GM12872 (cell line): ENCODE measurements around the gene PHACTR2.

Source experiments
- TF ChIP-seq, protein P1 (sequence below): IDR thresholded peaks from 3 replicates; pipeline ENCODE4 v1.5.1; 2011; ENCODE audit warnings: low read depth, mild to moderate bottlenecking, low read length, moderate library complexity; ENCODE audit not compliant: insufficient read depth

PHACTR2 gene

GRCh38 chr6:143765422-143766184, 87.8 kb downstream of the PHACTR2 start:
- TF ChIP-seq, protein P1, sequence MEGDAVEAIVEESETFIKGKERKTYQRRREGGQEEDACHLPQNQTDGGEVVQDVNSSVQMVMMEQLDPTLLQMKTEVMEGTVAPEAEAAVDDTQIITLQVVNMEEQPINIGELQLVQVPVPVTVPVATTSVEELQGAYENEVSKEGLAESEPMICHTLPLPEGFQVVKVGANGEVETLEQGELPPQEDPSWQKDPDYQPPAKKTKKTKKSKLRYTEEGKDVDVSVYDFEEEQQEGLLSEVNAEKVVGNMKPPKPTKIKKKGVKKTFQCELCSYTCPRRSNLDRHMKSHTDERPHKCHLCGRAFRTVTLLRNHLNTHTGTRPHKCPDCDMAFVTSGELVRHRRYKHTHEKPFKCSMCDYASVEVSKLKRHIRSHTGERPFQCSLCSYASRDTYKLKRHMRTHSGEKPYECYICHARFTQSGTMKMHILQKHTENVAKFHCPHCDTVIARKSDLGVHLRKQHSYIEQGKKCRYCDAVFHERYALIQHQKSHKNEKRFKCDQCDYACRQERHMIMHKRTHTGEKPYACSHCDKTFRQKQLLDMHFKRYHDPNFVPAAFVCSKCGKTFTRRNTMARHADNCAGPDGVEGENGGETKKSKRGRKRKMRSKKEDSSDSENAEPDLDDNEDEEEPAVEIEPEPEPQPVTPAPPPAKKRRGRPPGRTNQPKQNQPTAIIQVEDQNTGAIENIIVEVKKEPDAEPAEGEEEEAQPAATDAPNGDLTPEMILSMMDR: no peak

GRCh38 chr6:143766185-143766553, 88.4 kb downstream of the PHACTR2 start:
- TF ChIP-seq, protein P1: no peak

DNA sequence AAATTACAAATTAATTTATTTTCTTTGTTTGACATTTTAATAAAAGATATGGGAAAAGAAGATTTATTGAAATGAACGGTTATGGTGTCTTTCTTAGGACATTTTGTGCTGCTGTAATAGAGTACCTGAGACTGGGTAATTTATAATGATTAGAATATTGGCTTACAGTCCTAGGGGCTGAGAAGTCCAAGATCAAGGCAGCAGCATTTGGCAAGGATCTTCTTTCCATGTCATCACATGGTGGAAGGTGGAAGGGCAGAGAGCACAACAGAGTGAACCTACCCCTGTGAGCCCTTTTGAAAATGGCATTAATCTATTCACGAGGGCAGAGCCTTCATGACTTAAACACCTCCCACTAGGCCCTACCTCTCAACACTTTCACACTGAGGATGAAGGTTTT, 89.7 kb downstream of the PHACTR2 start:
- TF ChIP-seq, protein P1: no peak

- TF ChIP-seq, protein P1: no peak
Measured at GRCh38 chr6:143772116-143773086, 94.6 kb downstream of the PHACTR2 start.

DNA sequence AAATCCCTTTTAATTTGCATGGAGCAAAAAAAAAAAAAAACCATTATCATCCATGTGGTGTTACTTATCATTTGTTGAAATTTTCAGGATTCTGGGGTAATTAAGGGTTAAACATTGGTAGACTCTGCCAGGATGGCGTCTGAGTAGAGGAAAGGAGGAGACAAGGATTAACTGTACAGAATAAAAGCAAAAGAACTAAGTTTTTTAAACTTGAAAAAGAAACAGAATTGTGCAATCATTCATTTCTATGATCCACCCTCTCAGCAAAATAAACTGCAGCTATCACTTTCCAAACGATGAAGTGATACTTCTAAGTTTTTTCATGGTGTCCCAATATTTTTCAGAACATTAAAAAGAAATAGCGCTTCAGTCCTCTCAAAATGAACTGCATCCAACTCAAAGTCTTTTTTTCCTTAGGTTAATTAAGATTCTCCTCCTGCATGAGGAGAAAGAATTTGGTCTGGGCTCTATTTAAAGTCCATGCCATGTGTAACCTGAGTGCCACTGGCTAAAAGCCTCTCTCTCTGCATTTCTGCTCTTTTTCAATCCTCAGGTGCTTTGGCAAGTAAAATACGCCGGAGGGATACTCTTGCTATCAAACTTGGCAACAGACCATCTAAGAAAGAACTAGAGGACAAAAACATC, 95.9 kb downstream of the PHACTR2 start:
- TF ChIP-seq, protein P1: no peak

DNA sequence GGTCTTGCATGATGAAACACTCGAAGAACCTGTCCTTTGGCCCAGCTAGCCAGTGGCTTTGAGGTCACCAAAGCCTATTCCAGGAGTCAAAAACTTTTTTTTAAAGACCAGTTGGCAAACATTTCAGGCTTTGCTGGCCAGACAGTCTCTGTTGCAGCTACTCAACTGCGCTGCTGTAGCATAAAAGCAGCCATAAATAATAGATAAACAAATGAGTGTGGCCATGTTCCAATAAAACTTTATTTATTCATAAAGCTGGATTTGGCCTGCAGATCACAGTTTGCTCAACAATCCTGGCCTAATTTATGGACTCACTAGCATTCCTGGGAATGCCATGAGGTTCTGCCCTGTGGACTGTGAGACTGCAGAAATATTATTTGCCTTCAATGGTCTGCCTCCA, 96.6 kb downstream of the PHACTR2 start:
- TF ChIP-seq, protein P1: no peak

DNA sequence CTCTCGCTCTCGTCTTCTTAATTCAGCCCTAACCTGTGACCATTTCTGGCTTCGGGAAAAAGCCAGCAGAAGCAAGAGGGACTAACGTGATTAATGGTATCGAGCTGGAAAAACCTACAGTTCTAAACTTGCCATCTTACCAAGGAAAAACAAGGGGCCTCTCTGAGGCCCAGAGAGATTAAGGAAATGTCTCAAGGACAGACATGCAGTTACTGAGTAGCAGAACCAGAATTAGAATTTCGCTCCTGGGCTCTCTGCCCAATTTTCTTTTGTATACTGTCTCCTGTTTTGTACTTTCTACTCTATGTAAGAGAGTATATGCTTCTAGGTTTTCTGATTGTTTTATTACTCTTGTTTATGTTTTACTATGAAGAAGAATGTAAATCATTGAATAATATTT, 97.6 kb downstream of the PHACTR2 start:
- TF ChIP-seq, protein P1: no peak
